Nucleus accumbens (tissue), 56 donors: ENCODE measurements around the gene PPARG.
"Not testable (repeated sequence)": the region's sequence is repeated elsewhere in the genome, so short reads cannot be mapped to it uniquely, and the experiment has no call there.

Source experiments
- DNase-seq, 56 donors: peaks; one replicate each; lab custom pipeline; 2025; lab: John Stamatoyannopoulos, UW

PPARG gene

GRCh38 chr3:12288182-12289129 lies at the start of gene PPARG:
Gene PPARG, plus strand, starts transcription at chr3:12289070. Its CDS starts 90,642 bp downstream, at chr3:12379712.
- DNase-seq = peak in 2 of 56 donors; percentile 21 to 60

GRCh38 chr3:12239301-12239700 lies 49.6 kb upstream of the PPARG start:
- DNase-seq = no peak

GRCh38 chr3:12242772-12243171 lies 46.1 kb upstream of the PPARG start:
- DNase-seq = no peak

GRCh38 chr3:12246497-12247163 lies 42.2 kb upstream of the PPARG start:
- DNase-seq = no peak

GRCh38 chr3:12247411-12247810 lies 41.5 kb upstream of the PPARG start:
- no peak for DNase-seq

- no peak for DNase-seq
These were observed 39.4 kb upstream of the PPARG start for GRCh38 chr3:12249519-12249918.

- no peak for DNase-seq
These were observed 36.0 kb upstream of the PPARG start for GRCh38 chr3:12252889-12253288.

- no peak for DNase-seq
These were observed 35.1 kb upstream of the PPARG start for GRCh38 chr3:12253516-12254343.

GRCh38 chr3:12255393-12255792 lies 33.5 kb upstream of the PPARG start:
- DNase-seq = no peak

- DNase-seq = no peak
These were observed 30.0 kb upstream of the PPARG start for GRCh38 chr3:12258911-12259310.

- DNase-seq = not testable (repeated sequence)
These were observed 26.7 kb upstream of the PPARG start for GRCh38 chr3:12262173-12262572.

GRCh38 chr3:12265508-12265907 lies 23.4 kb upstream of the PPARG start:
- no peak for DNase-seq

GRCh38 chr3:12266038-12266437 lies 22.8 kb upstream of the PPARG start:
- no peak for DNase-seq

GRCh38 chr3:12267376-12268030 lies 21.4 kb upstream of the PPARG start:
- no peak for DNase-seq

GRCh38 chr3:12268049-12268735 lies 20.7 kb upstream of the PPARG start:
- no peak for DNase-seq

- DNase-seq = no peak
These were observed 17.9 kb upstream of the PPARG start for GRCh38 chr3:12270976-12271375.

- no peak for DNase-seq
These were observed 15.7 kb upstream of the PPARG start for GRCh38 chr3:12273045-12273695.

GRCh38 chr3:12275974-12276650 lies 12.8 kb upstream of the PPARG start:
- DNase-seq = no peak

- DNase-seq = not testable (repeated sequence)
These were observed 12.0 kb upstream of the PPARG start for GRCh38 chr3:12276827-12277226.
